IMR-90 (cell line): ENCODE data around the gene CHIT1. TPM values are rescaled to one million over a fixed set of nuclear protein-coding genes. Genes with fewer than 3 reads are reported as not detected.

Source experiments
- ATAC-seq: fragments of 200-7000 bp; cut with Tn5 transposase; 2 replicates; pipeline ENCODE4 v1.9.1; 2020; ENCODE audit warnings: low read depth, mild to moderate bottlenecking, moderate library complexity
- BruUV-seq: library from RNA; stranded (reverse); fragments of 400-500 nt; replicated peaks from 2 replicates; lab custom pipeline; 2021; lab: Mats Ljungman, UMichigan
- CTCF ChIA-PET: fragments of 300-600 bp; formaldehyde crosslinking; extraction: SDS; loops from one replicate; lab custom pipeline; 2021; ENCODE audit warnings: antibody characterized with exemption; lab: Yijun Ruan, JAX
- POLR2A ChIA-PET: fragments of 300-600 bp; sonication (Branson Sonifier 250); formaldehyde crosslinking; loops from one replicate; lab custom pipeline; 2022; ENCODE audit warnings: antibody characterized with exemption; ENCODE audit not compliant: unreplicated experiment; lab: Charles Lee
- DNase-seq: peaks from one replicate; pipeline ENCODE4 v3.0.0; 2013
- H2AFZ ChIP-seq: replicated peaks from 2 replicates; pipeline ENCODE3; 2013; ENCODE audit warnings: low read length, mild to moderate bottlenecking; ENCODE audit not compliant: poor library complexity
- H2AK5ac ChIP-seq: 2 replicates; pipeline ENCODE4 v1.6.1; 2013; ENCODE audit warnings: low read depth, low read length, inconsistent platforms
- H2AK9ac ChIP-seq: replicated peaks from 2 replicates; pipeline ENCODE3; 2013; ENCODE audit warnings: mild to moderate bottlenecking, low read depth, low read length, moderate library complexity; ENCODE audit not compliant: poor library complexity
- H2BK120ac ChIP-seq: 2 replicates; pipeline ENCODE4 v1.6.1; 2013; ENCODE audit warnings: low read depth, low read length, inconsistent platforms
- H2BK15ac ChIP-seq: 3 replicates; pipeline ENCODE4 v1.6.1; 2013; ENCODE audit warnings: low read depth, low read length, inconsistent platforms
- H2BK20ac ChIP-seq: 2 replicates; pipeline ENCODE4 v1.6.1; 2013; ENCODE audit warnings: low read depth, mild to moderate bottlenecking, inconsistent platforms, low read length, moderate library complexity
- H2BK5ac ChIP-seq: 2 replicates; pipeline ENCODE4 v1.6.1; 2013; ENCODE audit warnings: mild to moderate bottlenecking, low read depth, low read length, inconsistent platforms; ENCODE audit not compliant: poor library complexity, severe bottlenecking
- H3K14ac ChIP-seq: replicated peaks from 2 replicates; pipeline ENCODE4 v1.6.1; 2013; ENCODE audit warnings: low read depth, low read length, inconsistent platforms
- H3K18ac ChIP-seq: 2 replicates; pipeline ENCODE4 v1.6.1; 2013; ENCODE audit warnings: low read depth, low read length, control low read depth
- H3K23ac ChIP-seq: 2 replicates; pipeline ENCODE4 v1.6.1; 2013; ENCODE audit warnings: low read depth, low read length, inconsistent platforms
- H3K27ac ChIP-seq: 2 replicates; pipeline ENCODE4 v1.5.1; 2013; ENCODE audit warnings: mild to moderate bottlenecking, control low read depth, low read length; ENCODE audit not compliant: insufficient read depth
- H3K27me3 ChIP-seq: 2 replicates; pipeline ENCODE4 v1.6.1; 2013; ENCODE audit warnings: low read length; ENCODE audit not compliant: control insufficient read depth, insufficient read depth
- H3K36me3 ChIP-seq: 2 replicates; pipeline ENCODE4 v1.6.1; 2013; ENCODE audit warnings: low read length, mixed read lengths; ENCODE audit not compliant: control insufficient read depth, insufficient read depth
- H3K4ac ChIP-seq: 2 replicates; pipeline ENCODE4 v1.6.1; 2013; ENCODE audit warnings: low read depth, low read length, inconsistent platforms
- H3K4me1 ChIP-seq: 2 replicates; pipeline ENCODE4 v1.6.1; 2013; ENCODE audit warnings: low read length, mixed read lengths; ENCODE audit not compliant: control insufficient read depth, insufficient read depth
- H3K4me2 ChIP-seq: 2 replicates; pipeline ENCODE4 v1.6.1; 2013; ENCODE audit warnings: low read depth, mild to moderate bottlenecking, control low read depth, low read length, moderate library complexity
- H3K4me3 ChIP-seq: 2 replicates; pipeline ENCODE4 v1.5.1; 2013; ENCODE audit warnings: low read depth, mild to moderate bottlenecking, control low read depth, low read length, moderate library complexity; ENCODE audit not compliant: insufficient read depth
- H3K56ac ChIP-seq: 2 replicates; pipeline ENCODE4 v1.6.1; 2013; ENCODE audit warnings: low read length, inconsistent platforms; ENCODE audit not compliant: insufficient read depth; ENCODE audit errors: extremely low read depth
- H3K79me1 ChIP-seq, 2 experiments: 2 replicates each; pipeline ENCODE4 v1.6.1; 2013; ENCODE audit warnings: low read length in 2 of 2, inconsistent platforms in 1 of 2, low read depth in 1 of 2
- H3K9ac ChIP-seq: 2 replicates; pipeline ENCODE4 v1.6.1; 2013; ENCODE audit warnings: low read depth, low read length, control low read depth
- H3K9me1 ChIP-seq: 2 replicates; pipeline ENCODE4 v1.6.1; 2013; ENCODE audit warnings: low read length, inconsistent platforms; ENCODE audit not compliant: insufficient read depth
- H3K9me3 ChIP-seq: 2 replicates; pipeline ENCODE4 v1.6.1; 2013; ENCODE audit warnings: low read length; ENCODE audit not compliant: control insufficient read depth, insufficient read depth
- H4K20me1 ChIP-seq: 2 replicates; pipeline ENCODE4 v1.6.1; 2013; ENCODE audit warnings: low read length, inconsistent platforms; ENCODE audit not compliant: insufficient read depth
- H4K5ac ChIP-seq: 2 replicates; pipeline ENCODE4 v1.6.1; 2013; ENCODE audit warnings: mild to moderate bottlenecking, low read depth, low read length, control low read depth
- H4K8ac ChIP-seq, 2 experiments: 2 replicates each; pipeline ENCODE4 v1.6.1; 2013; ENCODE audit warnings: low read depth in 2 of 2, low read length in 2 of 2, control low read depth in 1 of 2, inconsistent platforms in 1 of 2
- H4K91ac ChIP-seq: 2 replicates; pipeline ENCODE4 v1.6.1; 2013; ENCODE audit warnings: low read depth, low read length, inconsistent platforms; ENCODE audit not compliant: insufficient read depth
- FOS ChIP-seq: fragments of 150-350 bp; IDR thresholded peaks from 2 replicates; pipeline ENCODE4 v1.6.1; 2016; ENCODE audit warnings: low read depth, low read length
- MAZ ChIP-seq: IDR thresholded peaks from 2 replicates; pipeline ENCODE4 v1.6.1; 2012; ENCODE audit warnings: low read depth, mild to moderate bottlenecking, low read length, improper control_type of control experiment, moderate library complexity, borderline replicate concordance
- MXI1 ChIP-seq: IDR thresholded peaks from 2 replicates; pipeline ENCODE4 v1.6.1; 2012; ENCODE audit warnings: low read depth, mild to moderate bottlenecking, low read length, moderate library complexity, borderline replicate concordance
- RAD21 ChIP-seq: IDR thresholded peaks from 2 replicates; pipeline ENCODE4 v1.6.1; 2012; ENCODE audit warnings: low read length, improper control_type of control experiment
- RCOR1 ChIP-seq: IDR thresholded peaks from 2 replicates; pipeline ENCODE4 v1.6.1; 2012; ENCODE audit warnings: mild to moderate bottlenecking, low read length, improper control_type of control experiment; ENCODE audit not compliant: insufficient replicate concordance
- USF2 ChIP-seq: fragments of 150-350 bp; IDR thresholded peaks from 2 replicates; pipeline ENCODE4 v1.6.1; 2017; ENCODE audit warnings: mild to moderate bottlenecking, antibody characterized with exemption, low read length, low read depth
- WGBS, 2 experiments: methylation state at CpG; one replicate each; pipeline versions ENCODE4 v1.1.5 to v1.1.7; 2013; ENCODE audit warnings: missing lambda C conversion rate in 2 of 2; ENCODE audit not compliant: insufficient read length in 1 of 2; ENCODE audit errors: extremely low coverage in 2 of 2; 5-methylcytosine and 5-hydroxymethylcytosine counted together
- dilution Hi-C: fragments of 300-500 bp; cut with HindIII; formaldehyde crosslinking; loops from one replicate; pipeline ENCODE4 v1.14.3; 2018; ENCODE audit warnings: low sequenced_read_pairs; ENCODE audit not compliant: unreplicated experiment
- in situ Hi-C: fragments of 300-500 bp; cut with MboI; formaldehyde crosslinking; loops from 3 replicates; pipeline ENCODE4 v1.14.3; 2019; ENCODE audit warnings: low sequenced_read_pairs, inconsistent platforms, mixed read lengths
- intact Hi-C: fragments of 100-400 bp; cut with micrococcal nuclease; formaldehyde crosslinking; loops from 2 replicates; pipeline ENCODE4 v1.10.0; 2022
- polyA plus RNA-seq, 3 experiments: library from polyadenylated mRNA; depleted of rRNA; stranded (reverse); fragments of >200 nt; gene quantifications; 2 replicates each; pipeline ENCODE4 v1.2.3, GENCODE V29; 2012; ENCODE audit warnings: low replicate concordance in 1 of 3
- total RNA-seq: library from RNA; depleted of rRNA; stranded (reverse); fragments of >200 nt; gene quantifications from 2 replicates; pipeline ENCODE4 v1.2.3, GENCODE V29; 2012

The CHIT1 gene
- total and polyA plus RNA-seq, 2 of the 4 experiments (the other 2 are of a cell fraction): not detected

GRCh38 chr1:203184467-203184866 is 45.0 kb downstream of the CHIT1 start:
- Histone ChIP-seq H3K27ac (no peak overlapping the region), H4K91ac (no peak overlapping the region), H3K4me3 (no peak overlapping the region), H3K36me3 (no peaks in the 10 kb centered on the region), H3K9me1 (no peaks in the 10 kb centered on the region), H2BK20ac (no peak overlapping the region), H4K5ac (no peak overlapping the region), H3K79me1 (no peaks in the 10 kb centered on the region), H3K18ac (no peak overlapping the region), H3K9me3 (no peaks in the 10 kb centered on the region), H3K9ac (no peak overlapping the region), H3K14ac (no peak overlapping the region), H3K23ac (no peak overlapping the region), H3K4me2 (no peak overlapping the region), H4K20me1 (no peaks in the 10 kb centered on the region), H2BK120ac (no peak overlapping the region), H3K56ac (no peak overlapping the region), H2AK5ac (no peak overlapping the region), H3K4ac (no peak overlapping the region), H3K27me3 (peaks cover 20% of the 10 kb centered on the region), H2BK5ac (no peak overlapping the region), H2AK9ac (no peak overlapping the region), H4K8ac (no peak overlapping the region), H2BK15ac (no peak overlapping the region), H3K4me1 (peaks cover 2% of the 10 kb centered on the region; the same call in 1 of the 2 replicates), H2AFZ (no peak overlapping the region)
- BruUV-seq: no TSS peak
- DNase-seq (no peak), ATAC-seq (no peak)
- intact Hi-C loops (no loop called here), dilution Hi-C loops (no loop called here), in situ Hi-C loops (no loop called here)
- CTCF ChIA-PET: interaction anchor here (1.0 kb wide), 1 partner anchor 12 kb away, joined by 4 read pairs; no protein-coding TSS in a partner anchor
- WGBS, 2 experiments: no CpG with 5 or more reads among the region's 4 CpGs
- POLR2A ChIA-PET: no interaction called here
- no peak for TF ChIP-seq FOS
- TF ChIP-seq MAZ: no peak
- no peak for TF ChIP-seq RCOR1
- no peak for TF ChIP-seq USF2
- no peak for TF ChIP-seq MXI1
- TF ChIP-seq RAD21: no peak
